Stimulated activated CD8-positive, alpha-beta memory T cell treated with anti-CD3 and anti-CD28 coated beads, Interleukin-15, amount 100 ng/mL, for 24 hours (primary cell): ENCODE results near the gene CYTH3.

Experiments
- DNase-seq: peaks from one replicate; pipeline ENCODE4 v3.0.0-alpha.2; 2020; ENCODE audit warnings: low read depth

CYTH3 gene

GRCh38 chr7:6279937-6280336, 7.5 kb upstream of the CYTH3 start:
- DNase-seq, result no peak

- DNase-seq, result no peak
Observed at GRCh38 chr7:6279341-6279740, 6.9 kb upstream of the CYTH3 start.

- no peak for DNase-seq
Observed at GRCh38 chr7:6278749-6279310, 6.4 kb upstream of the CYTH3 start.

GRCh38 chr7:6277476-6277875, 5.1 kb upstream of the CYTH3 start:
- no peak for DNase-seq

- DNase-seq, result no peak
Observed at GRCh38 chr7:6276911-6277408, 4.5 kb upstream of the CYTH3 start.

- DNase-seq, result no peak
Observed at GRCh38 chr7:6274743-6275142, 2.3 kb upstream of the CYTH3 start.

- no peak for DNase-seq
Observed at GRCh38 chr7:6273917-6274630, 1.6 kb upstream of the CYTH3 start.

GRCh38 chr7:6273380-6273837, 985 bp upstream of the CYTH3 start:
- DNase-seq, result no peak

- DNase-seq, result peak; percentile 4
Observed at GRCh38 chr7:6271694-6272440, 557 bp downstream of the CYTH3 start.

GRCh38 chr7:6271060-6271658, 1.3 kb downstream of the CYTH3 start:
- DNase-seq, result no peak

- DNase-seq, result no peak
Observed at GRCh38 chr7:6269527-6269926, 2.9 kb downstream of the CYTH3 start.

- no peak for DNase-seq
Observed at GRCh38 chr7:6268907-6269306, 3.5 kb downstream of the CYTH3 start.

- no peak for DNase-seq
Observed at GRCh38 chr7:6268023-6268900, 4.2 kb downstream of the CYTH3 start.

GRCh38 chr7:6266699-6267098, 5.7 kb downstream of the CYTH3 start:
- no peak for DNase-seq

- no peak for DNase-seq
Observed at GRCh38 chr7:6262221-6262620, 10.2 kb downstream of the CYTH3 start.

- DNase-seq, result no peak
Observed at GRCh38 chr7:6261699-6262098, 10.7 kb downstream of the CYTH3 start.

GRCh38 chr7:6260291-6261187, 11.9 kb downstream of the CYTH3 start:
- no peak for DNase-seq

- no peak for DNase-seq
Observed at GRCh38 chr7:6259257-6259656, 13.2 kb downstream of the CYTH3 start.

- no peak for DNase-seq
Observed at GRCh38 chr7:6258440-6259182, 13.8 kb downstream of the CYTH3 start.

- DNase-seq, result no peak
Observed at GRCh38 chr7:6257675-6258074, 14.7 kb downstream of the CYTH3 start.
